ENCODE measurements around the gene MACROH2A1. TPM values are rescaled to one million over a fixed set of nuclear protein-coding genes. Genes with fewer than 3 reads are reported as not detected.

The MACROH2A1 gene
- total and polyA plus RNA-seq, 2 donors (not counting 1 experiment from before 2014, with no cell fraction given), result 95.6 to 191 TPM

DNA sequence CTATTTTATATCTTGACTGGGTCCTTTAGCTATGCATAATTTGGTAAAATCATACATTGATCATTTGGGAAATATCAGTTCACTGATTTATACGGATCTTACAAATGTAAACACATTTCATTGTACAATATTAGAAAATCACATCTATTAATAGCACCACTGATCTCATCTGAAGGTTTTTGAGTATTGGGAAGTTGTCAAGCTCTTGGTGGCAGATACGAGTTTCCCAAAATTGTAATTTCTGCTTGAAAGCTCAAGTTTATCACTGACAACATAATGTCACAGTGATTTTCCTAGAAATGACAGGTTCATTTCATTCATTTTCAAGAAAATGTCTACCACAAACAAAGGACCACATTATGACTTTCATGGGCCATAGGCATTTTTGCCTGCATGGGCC is 3.0 kb upstream of the MACROH2A1 start:
- TF ChIP-seq EZH2 (IDR thresholded peaks at IDR 0.05; ENCODE audit: low read length, missing control alignments), result no peak
- TF ChIP-seq, protein P1, sequence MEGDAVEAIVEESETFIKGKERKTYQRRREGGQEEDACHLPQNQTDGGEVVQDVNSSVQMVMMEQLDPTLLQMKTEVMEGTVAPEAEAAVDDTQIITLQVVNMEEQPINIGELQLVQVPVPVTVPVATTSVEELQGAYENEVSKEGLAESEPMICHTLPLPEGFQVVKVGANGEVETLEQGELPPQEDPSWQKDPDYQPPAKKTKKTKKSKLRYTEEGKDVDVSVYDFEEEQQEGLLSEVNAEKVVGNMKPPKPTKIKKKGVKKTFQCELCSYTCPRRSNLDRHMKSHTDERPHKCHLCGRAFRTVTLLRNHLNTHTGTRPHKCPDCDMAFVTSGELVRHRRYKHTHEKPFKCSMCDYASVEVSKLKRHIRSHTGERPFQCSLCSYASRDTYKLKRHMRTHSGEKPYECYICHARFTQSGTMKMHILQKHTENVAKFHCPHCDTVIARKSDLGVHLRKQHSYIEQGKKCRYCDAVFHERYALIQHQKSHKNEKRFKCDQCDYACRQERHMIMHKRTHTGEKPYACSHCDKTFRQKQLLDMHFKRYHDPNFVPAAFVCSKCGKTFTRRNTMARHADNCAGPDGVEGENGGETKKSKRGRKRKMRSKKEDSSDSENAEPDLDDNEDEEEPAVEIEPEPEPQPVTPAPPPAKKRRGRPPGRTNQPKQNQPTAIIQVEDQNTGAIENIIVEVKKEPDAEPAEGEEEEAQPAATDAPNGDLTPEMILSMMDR (conservative IDR thresholded peaks at IDR 0.05 in 1 of 2, IDR thresholded peaks at IDR 0.05 in 1 of 2; ENCODE audit: low read depth in 1 of 2, low read length in 2 of 2), result no peak
- no peak overlapping the region for H2AFZ ChIP-seq (ENCODE audit: low read length)
- no peak overlapping the region for H3K4me2 ChIP-seq (ENCODE audit: extremely low read depth, insufficient read depth, low read length)
- H3K36me3 ChIP-seq (ENCODE audit: control insufficient read depth, insufficient read depth, low read length), result no peaks in the 10 kb centered on the region
- no peaks in the 10 kb centered on the region for H3K27me3 ChIP-seq (ENCODE audit: control insufficient read depth, insufficient read depth, low read length)
- no peak for DNase-seq (ENCODE audit: low read depth in 2 of 2)
- H3K4me1 ChIP-seq (ENCODE audit: control insufficient read depth, extremely low read depth, insufficient read depth, low read length), result peaks cover 3% of the 10 kb centered on the region
- no peaks in the 10 kb centered on the region for H3K9me3 ChIP-seq (ENCODE audit: control insufficient read depth, insufficient read depth, low read depth, low read length)
- no peak overlapping the region for H3K9ac ChIP-seq (ENCODE audit: insufficient read depth, low read length)
- no peak overlapping the region for H3K4me3 ChIP-seq (replicated peaks in 1 of 4; ENCODE audit: control extremely low read depth in 1 of 4, insufficient read depth in 1 of 4, low read depth in 3 of 4, low read length in 4 of 4)
- peaks cover 20% of the 10 kb centered on the region for H3K79me2 ChIP-seq (ENCODE audit: control insufficient read depth, insufficient read depth, low read length)
- no peak overlapping the region for H3K27ac ChIP-seq (ENCODE audit: insufficient read depth, low read length)
- no peaks in the 10 kb centered on the region for H4K20me1 ChIP-seq (ENCODE audit: control insufficient read depth, extremely low read depth, insufficient read depth, low read length)

DNA sequence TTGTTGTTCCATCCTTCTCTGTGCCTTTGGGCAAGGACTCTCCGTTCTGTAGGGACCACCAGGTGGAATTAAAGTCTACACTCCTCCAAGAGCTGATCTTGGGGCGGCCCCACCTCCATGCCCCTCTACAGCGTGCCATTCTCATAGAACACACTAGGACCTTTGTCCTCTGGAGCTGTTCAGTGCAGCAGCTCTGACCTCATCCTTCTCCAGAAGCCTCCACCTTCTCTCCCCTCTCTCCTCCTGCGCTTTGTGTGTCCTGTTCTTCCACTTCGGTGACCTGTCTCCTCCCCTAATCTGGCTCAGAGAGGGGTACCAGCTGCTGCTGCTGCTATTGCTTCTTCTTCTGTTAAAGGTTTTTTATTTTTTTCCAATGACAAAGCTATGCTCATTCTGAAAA is 1.8 kb upstream of the MACROH2A1 start:
- Histone ChIP-seq H3K79me2 (ENCODE audit: control insufficient read depth, insufficient read depth, low read length) (peaks cover 31% of the 10 kb centered on the region), H2AFZ (ENCODE audit: low read length) (no peak overlapping the region), H3K4me3 (replicated peaks in 1 of 4; ENCODE audit: control extremely low read depth in 1 of 4, insufficient read depth in 1 of 4, low read depth in 3 of 4, low read length in 4 of 4) (no peak overlapping the region), H4K20me1 (ENCODE audit: control insufficient read depth, extremely low read depth, insufficient read depth, low read length) (no peaks in the 10 kb centered on the region), H3K27ac (ENCODE audit: insufficient read depth, low read length) (no peak overlapping the region), H3K36me3 (ENCODE audit: control insufficient read depth, insufficient read depth, low read length) (no peaks in the 10 kb centered on the region), H3K4me1 (ENCODE audit: control insufficient read depth, extremely low read depth, insufficient read depth, low read length) (peaks cover 3% of the 10 kb centered on the region), H3K4me2 (ENCODE audit: extremely low read depth, insufficient read depth, low read length) (no peak overlapping the region), H3K27me3 (ENCODE audit: control insufficient read depth, insufficient read depth, low read length) (no peaks in the 10 kb centered on the region), H3K9me3 (ENCODE audit: control insufficient read depth, insufficient read depth, low read depth, low read length) (no peaks in the 10 kb centered on the region), H3K9ac (ENCODE audit: insufficient read depth, low read length) (no peak overlapping the region)
- TF ChIP-seq, protein P1 (conservative IDR thresholded peaks at IDR 0.05 in 1 of 2, IDR thresholded peaks at IDR 0.05 in 1 of 2; ENCODE audit: low read depth in 1 of 2, low read length in 2 of 2), result no peak
- TF ChIP-seq EZH2 (IDR thresholded peaks at IDR 0.05; ENCODE audit: low read length, missing control alignments), result no peak
- no peak for DNase-seq (ENCODE audit: low read depth in 2 of 2)

DNA sequence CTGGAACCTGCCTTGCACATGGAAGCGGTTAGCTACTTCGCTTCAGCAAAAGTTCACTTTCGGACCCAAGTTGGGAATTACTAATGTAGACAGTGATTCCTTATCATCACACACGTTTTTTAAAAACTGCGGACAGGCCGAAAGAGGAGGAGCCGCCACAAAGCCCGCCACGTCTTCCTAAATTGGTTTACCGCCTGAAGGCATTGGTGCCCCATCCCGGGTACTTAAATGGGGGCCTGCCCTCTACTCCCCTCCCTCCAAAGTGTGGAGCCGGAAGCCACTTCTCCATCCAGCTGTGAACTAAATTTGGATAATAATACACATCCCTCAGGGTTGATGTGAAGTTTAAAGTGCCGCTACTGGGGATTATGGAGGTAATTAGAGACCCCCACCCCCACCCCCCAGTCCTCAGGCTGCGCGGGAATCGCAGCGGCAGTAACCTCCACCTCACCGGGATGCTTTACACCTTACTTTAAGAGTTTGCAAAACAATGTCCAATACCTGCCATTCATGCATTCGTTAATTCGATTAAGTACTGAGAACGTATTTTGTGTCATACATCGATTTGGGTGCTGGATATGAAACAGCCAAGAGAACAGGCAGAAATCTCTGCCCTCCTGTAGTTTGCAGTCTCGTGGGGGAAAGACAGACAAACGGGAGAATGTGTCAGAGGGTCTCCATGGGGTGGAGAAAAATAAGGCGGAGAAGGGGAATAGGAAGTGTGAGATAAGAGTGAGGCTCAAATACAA is 937 bp upstream of the MACROH2A1 start:
- Histone ChIP-seq H3K9ac (ENCODE audit: insufficient read depth, low read length) (peak overlapping the region; percentile 88), H3K4me2 (ENCODE audit: extremely low read depth, insufficient read depth, low read length) (peak overlapping the region; percentile 89), H4K20me1 (ENCODE audit: control insufficient read depth, extremely low read depth, insufficient read depth, low read length) (no peaks in the 10 kb centered on the region), H2AFZ (ENCODE audit: low read length) (peak overlapping the region; percentile 97), H3K27ac (ENCODE audit: insufficient read depth, low read length) (peak overlapping the region; percentile 93), H3K9me3 (ENCODE audit: control insufficient read depth, insufficient read depth, low read depth, low read length) (no peaks in the 10 kb centered on the region), H3K36me3 (ENCODE audit: control insufficient read depth, insufficient read depth, low read length) (no peaks in the 10 kb centered on the region), H3K27me3 (ENCODE audit: control insufficient read depth, insufficient read depth, low read length) (no peaks in the 10 kb centered on the region), H3K79me2 (ENCODE audit: control insufficient read depth, insufficient read depth, low read length) (peaks cover 40% of the 10 kb centered on the region), H3K4me3 (replicated peaks in 1 of 4; ENCODE audit: control extremely low read depth in 1 of 4, insufficient read depth in 1 of 4, low read depth in 3 of 4, low read length in 4 of 4) (peak overlapping the region; percentile 55 to 86 (median 74)), H3K4me1 (ENCODE audit: control insufficient read depth, extremely low read depth, insufficient read depth, low read length) (peaks cover 4% of the 10 kb centered on the region)
- peak in 1 of 2 donors; percentile 16 for DNase-seq (ENCODE audit: low read depth in 2 of 2)
- no peak for TF ChIP-seq EZH2 (IDR thresholded peaks at IDR 0.05; ENCODE audit: low read length, missing control alignments)
- TF ChIP-seq, protein P1 (conservative IDR thresholded peaks at IDR 0.05 in 1 of 2, IDR thresholded peaks at IDR 0.05 in 1 of 2; ENCODE audit: low read depth in 1 of 2, low read length in 2 of 2), result no peak
